HUES64 (cell line): ENCODE results near the gene TULP4.
"Not testable (repeated sequence)": the region's sequence is repeated elsewhere in the genome, so short reads cannot be mapped to it uniquely, and the experiment has no call there.

Experiments used
- H3K27ac ChIP-seq: 2 replicates; pipeline ENCODE4 v1.7.0; 2013; ENCODE audit warnings: low read depth, low read length, inconsistent platforms
- H3K27me3 ChIP-seq: 2 replicates; pipeline ENCODE4 v1.6.1; 2013; ENCODE audit warnings: mild to moderate bottlenecking, low read length; ENCODE audit not compliant: insufficient read depth
- H3K36me3 ChIP-seq: 2 replicates; pipeline ENCODE4 v1.6.1; 2013; ENCODE audit warnings: mild to moderate bottlenecking, low read length; ENCODE audit not compliant: insufficient read depth
- H3K4me1 ChIP-seq: 2 replicates; pipeline ENCODE4 v1.6.1; 2013; ENCODE audit warnings: mild to moderate bottlenecking, low read length, moderate library complexity; ENCODE audit not compliant: insufficient read depth
- H3K4me3 ChIP-seq: 2 replicates; pipeline ENCODE4 v1.5.1; 2013; ENCODE audit warnings: mild to moderate bottlenecking, low read length, moderate library complexity
- H3K9ac ChIP-seq: 2 replicates; pipeline ENCODE4 v1.6.1; 2013; ENCODE audit warnings: mild to moderate bottlenecking, low read depth, low read length
- H3K9me3 ChIP-seq: 2 replicates; pipeline ENCODE4 v1.6.1; 2013; ENCODE audit warnings: low read depth, low read length; ENCODE audit not compliant: insufficient read depth
- WGBS: fragments of 150-250, 120-280 bp; methylation state at CpG from one replicate; pipeline ENCODE4 v1.1.7; 2013; ENCODE audit warnings: missing lambda C conversion rate; 5-methylcytosine and 5-hydroxymethylcytosine counted together

Gene TULP4

GRCh38 chr6:158382491-158382890 lies 70.2 kb downstream of the TULP4 start:
- Histone ChIP-seq H3K9me3 (0 out of 2 replicates have a peak, but pooled peaks cover 6% of the 10 kb centered on the region), H3K4me3 (no peak overlapping the region), H3K27me3 (no peaks in the 10 kb centered on the region), H3K9ac (no peak overlapping the region), H3K4me1 (no peaks in the 10 kb centered on the region), H3K27ac (no peak overlapping the region), H3K36me3 (no peaks in the 10 kb centered on the region)
- WGBS: 92% methylated on average over 1 of the region's 1 CpG

GRCh38 chr6:158383057-158383456 lies 70.8 kb downstream of the TULP4 start:
- no peaks in the 10 kb centered on the region for H3K27me3 ChIP-seq
- no peak overlapping the region for H3K27ac ChIP-seq
- WGBS: 90% methylated on average over 1 of the region's 1 CpG
- no peaks in the 10 kb centered on the region for H3K4me1 ChIP-seq
- no peak overlapping the region for H3K4me3 ChIP-seq
- H3K9ac ChIP-seq: no peak overlapping the region
- no peaks in the 10 kb centered on the region for H3K36me3 ChIP-seq
- 0 out of 2 replicates have a peak, but pooled peaks cover 6% of the 10 kb centered on the region for H3K9me3 ChIP-seq

DNA sequence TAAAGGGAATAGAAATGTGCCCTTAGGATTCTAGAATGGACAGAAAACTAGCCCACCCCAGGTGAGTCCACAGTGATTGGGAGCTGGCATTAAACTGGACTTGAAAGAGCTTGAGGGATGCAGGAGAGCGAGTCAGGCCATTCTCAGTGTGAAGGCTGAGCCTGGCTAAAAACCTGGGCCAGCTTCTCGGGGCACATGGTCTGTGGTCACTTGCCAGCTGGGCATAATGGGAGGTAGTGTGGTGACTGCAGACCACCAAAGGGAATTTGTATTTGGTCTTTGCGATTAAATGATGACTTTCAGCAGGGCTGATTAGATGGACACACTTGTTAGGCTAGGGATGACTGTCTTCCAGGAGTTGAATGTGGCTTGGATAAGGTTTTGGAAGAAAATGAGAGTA lies 71.3 kb downstream of the TULP4 start:
- no peaks in the 10 kb centered on the region for H3K27me3 ChIP-seq
- no peak overlapping the region for H3K9ac ChIP-seq
- H3K4me3 ChIP-seq: no peak overlapping the region
- no peak overlapping the region for H3K27ac ChIP-seq
- H3K9me3 ChIP-seq: 0 out of 2 replicates have a peak, but pooled peaks cover 6% of the 10 kb centered on the region
- no peaks in the 10 kb centered on the region for H3K36me3 ChIP-seq
- WGBS: 91% methylated on average over 3 of the region's 3 CpGs
- H3K4me1 ChIP-seq: no peaks in the 10 kb centered on the region

GRCh38 chr6:158384671-158385110 lies 72.4 kb downstream of the TULP4 start:
- 97% methylated on average over 7 of the region's 7 CpGs for WGBS
- no peaks in the 10 kb centered on the region for H3K4me1 ChIP-seq
- H3K36me3 ChIP-seq: no peaks in the 10 kb centered on the region
- 0 out of 2 replicates have a peak, but pooled peaks cover 6% of the 10 kb centered on the region for H3K9me3 ChIP-seq
- no peak overlapping the region for H3K4me3 ChIP-seq
- H3K27ac ChIP-seq: no peak overlapping the region
- H3K9ac ChIP-seq: no peak overlapping the region
- no peaks in the 10 kb centered on the region for H3K27me3 ChIP-seq

DNA sequence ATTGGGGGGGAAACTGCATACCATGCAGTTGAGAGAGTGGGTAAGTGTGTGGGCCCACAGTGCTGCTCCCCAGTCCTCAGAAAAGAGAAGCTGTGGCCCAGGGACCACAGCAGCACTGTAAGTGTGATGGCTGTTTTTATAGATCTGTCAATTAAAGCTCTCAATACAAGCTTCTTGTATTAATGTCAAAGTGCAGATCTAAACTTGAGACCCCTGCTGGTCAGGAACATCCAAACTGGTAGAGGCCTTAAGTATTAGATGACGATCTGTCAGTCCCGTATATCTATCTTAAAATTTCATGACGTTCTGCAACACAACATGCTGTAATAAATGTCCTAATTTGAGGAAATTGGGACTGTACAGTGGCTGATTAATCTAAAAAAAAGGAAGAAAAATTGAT lies 74.8 kb downstream of the TULP4 start:
- Histone ChIP-seq H3K27me3 (no peaks in the 10 kb centered on the region), H3K4me3 (no peak overlapping the region), H3K9ac (no peak overlapping the region), H3K27ac (no peak overlapping the region), H3K4me1 (no peaks in the 10 kb centered on the region), H3K36me3 (no peaks in the 10 kb centered on the region), H3K9me3 (peaks cover 16% of the 10 kb centered on the region; the same call in 1 of the 2 replicates)
- 87% methylated on average over 3 of the region's 3 CpGs for WGBS

DNA sequence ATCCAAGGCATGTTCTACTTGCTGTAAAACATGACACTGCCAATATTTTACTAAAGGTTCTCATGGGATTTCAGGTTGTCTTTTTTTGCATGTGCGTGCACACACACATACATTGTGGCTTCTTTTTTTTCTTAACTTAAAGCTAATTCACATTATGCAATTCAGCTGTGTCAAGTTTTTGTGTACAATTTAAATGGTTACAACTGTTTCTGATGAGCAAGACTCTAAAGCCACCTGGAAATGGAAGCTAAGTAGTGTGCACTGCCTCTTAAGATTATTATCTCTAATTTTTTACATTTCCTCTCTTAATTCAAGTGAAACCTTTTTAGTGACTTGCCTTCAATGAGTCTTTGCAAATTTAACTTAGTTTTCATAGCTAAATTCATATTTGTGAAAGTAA lies 75.3 kb downstream of the TULP4 start:
- no peak overlapping the region for H3K4me3 ChIP-seq
- 0 out of 2 replicates have a peak, but pooled peaks cover 3% of the 10 kb centered on the region for H3K36me3 ChIP-seq
- no peak overlapping the region for H3K27ac ChIP-seq
- H3K9ac ChIP-seq: no peak overlapping the region
- no peaks in the 10 kb centered on the region for H3K27me3 ChIP-seq
- WGBS: 91% methylated on average over 1 of the region's 1 CpG
- H3K9me3 ChIP-seq: peaks cover 21% of the 10 kb centered on the region
- H3K4me1 ChIP-seq: no peaks in the 10 kb centered on the region

DNA sequence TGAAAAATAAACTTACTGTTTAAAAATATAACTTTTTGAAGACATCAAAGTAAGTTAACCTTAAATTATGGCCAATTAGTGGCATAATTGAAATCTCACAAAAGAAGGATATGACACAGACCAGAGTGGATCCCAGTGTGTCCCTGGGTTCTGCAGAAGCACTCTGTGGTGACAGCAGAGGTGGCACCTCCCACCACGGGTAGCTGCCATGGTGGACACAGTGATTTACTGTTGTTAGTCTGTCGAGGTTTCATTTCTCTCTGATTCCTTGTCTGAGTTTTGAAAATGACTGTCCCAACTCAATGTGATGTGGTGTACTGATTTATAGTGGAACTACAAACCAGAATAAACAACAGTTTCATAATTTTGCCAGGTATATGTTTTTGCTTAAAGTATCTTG lies 76.5 kb downstream of the TULP4 start:
- Histone ChIP-seq H3K4me1 (no peaks in the 10 kb centered on the region), H3K9me3 (peaks cover 29% of the 10 kb centered on the region), H3K9ac (no peak overlapping the region), H3K27me3 (no peaks in the 10 kb centered on the region), H3K36me3 (0 out of 2 replicates have a peak, but pooled peaks cover 3% of the 10 kb centered on the region), H3K4me3 (no peak overlapping the region), H3K27ac (no peak overlapping the region)
- WGBS: 65% methylated on average over 2 of the region's 2 CpGs

DNA sequence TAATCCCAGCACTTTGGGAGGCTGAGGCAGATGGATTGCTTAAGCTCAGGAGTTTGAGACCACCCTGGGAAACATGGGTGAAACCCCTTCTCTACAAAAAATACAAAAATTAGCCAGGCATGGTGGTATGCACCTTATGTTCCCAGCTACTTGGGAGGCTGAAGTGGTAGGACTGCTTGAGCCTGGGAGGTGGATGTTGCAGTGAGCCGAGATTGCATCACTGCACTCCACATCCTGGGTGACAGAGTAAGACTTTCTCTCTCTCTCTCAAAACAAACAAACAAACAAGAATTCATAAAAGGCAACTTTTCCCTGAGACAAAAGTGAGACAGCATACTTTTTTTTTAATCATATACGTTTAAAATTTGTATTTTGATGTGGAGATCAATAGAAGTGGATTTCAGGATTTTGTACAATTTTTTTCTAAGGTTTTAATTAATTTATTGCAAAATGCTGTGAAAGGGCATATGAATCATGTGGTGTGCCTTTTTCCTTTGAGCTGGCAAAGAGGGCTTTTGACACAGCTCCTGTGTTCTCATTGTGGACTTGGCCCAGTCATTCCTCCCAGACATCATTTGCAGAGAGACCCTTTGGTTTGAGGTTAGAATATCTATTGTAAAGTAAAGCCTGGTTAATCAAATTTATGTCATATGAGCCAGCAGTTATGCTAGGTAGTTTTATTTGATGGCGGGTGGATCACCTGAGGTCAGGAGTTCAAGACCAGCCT lies 77.1 kb downstream of the TULP4 start:
- Histone ChIP-seq H3K4me1 (no peaks in the 10 kb centered on the region), H3K36me3 (0 out of 2 replicates have a peak, but pooled peaks cover 6% of the 10 kb centered on the region), H3K27ac (no peak overlapping the region), H3K4me3 (no peak overlapping the region), H3K27me3 (no peaks in the 10 kb centered on the region), H3K9me3 (peaks cover 34% of the 10 kb centered on the region), H3K9ac (no peak overlapping the region)
- WGBS: 86% methylated on average over 3 of the region's 3 CpGs

- H3K4me1 ChIP-seq: no peaks in the 10 kb centered on the region
- no peak overlapping the region for H3K27ac ChIP-seq
- H3K36me3 ChIP-seq: 0 out of 2 replicates have a peak, but pooled peaks cover 6% of the 10 kb centered on the region
- H3K4me3 ChIP-seq: no peak overlapping the region
- H3K9me3 ChIP-seq: peaks cover 28% of the 10 kb centered on the region
- H3K9ac ChIP-seq: no peak overlapping the region
- 97% methylated on average over 3 of the region's 3 CpGs for WGBS
- H3K27me3 ChIP-seq: no peaks in the 10 kb centered on the region
These were observed 79.0 kb downstream of the TULP4 start for GRCh38 chr6:158391276-158391675.

DNA sequence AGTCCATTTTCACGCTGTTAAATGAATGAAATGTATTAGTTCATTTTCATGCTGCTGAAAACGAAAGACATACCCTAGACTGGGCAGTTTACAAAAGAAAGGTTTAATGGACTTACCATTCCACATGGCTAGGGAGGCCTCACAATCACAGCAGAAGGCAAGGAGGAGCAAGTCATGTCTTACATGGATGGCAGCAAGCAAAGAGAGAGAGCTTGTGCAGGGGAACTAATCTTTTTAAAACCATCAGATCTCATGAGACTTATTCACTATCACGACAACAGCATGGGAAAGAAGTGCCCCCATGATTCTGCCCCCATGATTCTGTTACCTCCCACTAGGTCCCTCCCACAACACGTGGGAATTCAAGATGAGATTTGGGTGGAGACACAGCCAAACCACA lies 79.7 kb downstream of the TULP4 start:
- 94% methylated on average over 4 of the region's 4 CpGs for WGBS
- not testable (repeated sequence) for H3K27ac ChIP-seq, H3K4me3 ChIP-seq, H3K9ac ChIP-seq, H3K4me1 ChIP-seq, H3K36me3 ChIP-seq, H3K27me3 ChIP-seq
- H3K9me3 ChIP-seq: peaks cover 28% of the 10 kb centered on the region

GRCh38 chr6:158396136-158396535 lies 83.9 kb downstream of the TULP4 start:
- Histone ChIP-seq H3K4me3 (no peak overlapping the region), H3K4me1 (no peaks in the 10 kb centered on the region), H3K9me3 (peaks cover 27% of the 10 kb centered on the region), H3K36me3 (0 out of 2 replicates have a peak, but pooled peaks cover 6% of the 10 kb centered on the region), H3K27ac (no peak overlapping the region), H3K9ac (no peak overlapping the region), H3K27me3 (no peaks in the 10 kb centered on the region)
- WGBS: 88% methylated on average over 5 of the region's 5 CpGs
